Measurements from ENCODE around the gene MRPL38. TPM values are rescaled to one million over a fixed set of nuclear protein-coding genes. Genes with fewer than 3 reads are reported as not detected.

MRPL38 gene
- total RNA-seq, 1 experiment from 2014 or later: 146 TPM

DNA sequence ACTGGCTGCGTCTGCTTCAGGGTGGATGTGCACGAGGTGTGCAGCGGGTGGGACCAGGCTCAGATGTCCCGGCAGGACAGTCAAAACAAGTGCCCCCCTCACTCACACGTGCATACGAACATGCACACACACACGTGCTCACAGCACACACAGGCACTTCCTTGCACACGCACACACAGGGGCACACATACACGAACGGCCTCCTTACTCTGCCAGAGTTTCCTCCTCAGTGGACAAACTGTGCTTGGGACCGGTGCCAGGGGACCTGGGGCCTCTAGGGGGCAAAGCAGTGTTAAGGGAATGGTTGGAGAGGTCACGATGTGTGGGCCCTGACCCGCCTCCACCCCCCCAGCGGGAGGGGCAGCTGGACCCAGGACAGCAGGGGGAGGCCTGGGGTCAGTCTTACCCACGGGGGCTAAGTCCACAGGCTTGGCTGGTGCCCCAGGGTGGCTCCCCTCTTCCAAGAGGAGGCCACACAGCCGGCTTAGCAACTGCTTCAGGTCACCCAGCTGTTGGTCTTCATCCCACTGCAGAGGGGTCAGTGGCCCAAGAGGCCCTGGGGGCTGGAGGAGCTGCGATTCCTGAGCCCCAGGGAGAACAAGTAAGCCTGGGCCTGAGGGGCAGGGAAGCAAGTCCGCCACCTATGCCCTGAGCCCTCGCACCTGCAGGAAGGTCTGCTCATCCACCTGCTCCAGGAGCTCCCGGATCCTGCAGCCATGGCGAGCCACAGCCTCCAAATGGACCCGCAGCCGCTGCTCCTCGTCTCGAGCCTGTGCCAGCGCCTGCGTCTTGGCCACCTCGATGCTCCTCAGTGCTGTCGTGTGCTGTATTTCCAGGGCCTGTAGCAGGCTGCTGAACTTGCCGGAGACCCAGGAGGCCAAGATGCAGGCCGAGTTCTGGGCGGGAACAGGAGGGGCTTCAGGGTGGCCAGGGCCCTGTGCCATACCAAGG, 12.8 kb downstream of the MRPL38 start:
- DNase-seq (ENCODE audit: low spot score) (no peak), ATAC-seq (no peak)
- H3K4me3 Mint-ChIP-seq: no peak overlapping the region
- H3K27ac Mint-ChIP-seq: no peak overlapping the region
- peaks cover 19% of the 10 kb centered on the region for H3K4me1 Mint-ChIP-seq
- 0 out of 2 replicates have a peak, but pooled peaks have one; percentile 25 for TF ChIP-seq ZNF121 (CRISPR knock-in tag; IDR thresholded peaks at IDR 0.05)
- TF ChIP-seq CREM (CRISPR knock-in tag; IDR thresholded peaks at IDR 0.05): no peak
- TF ChIP-seq FOXJ3 (CRISPR knock-in tag; IDR thresholded peaks at IDR 0.05; ENCODE audit: borderline replicate concordance): no peak
- H3K9me3 Mint-ChIP-seq: no peaks in the 10 kb centered on the region
- no peaks in the 10 kb centered on the region for H3K27me3 Mint-ChIP-seq (ENCODE audit: low read depth)
- ChIA-PET POLR2A (interaction anchor here (0.6 to 1.2 kb wide), 2 partner anchors 36 to 687 kb away, joined by 3 to 4 read pairs; partner anchors contain the start of gene WBP2), CTCF (interaction anchor here (1.0 to 7.5 kb wide), 3 partner anchors 14 to 31 kb away, joined by 3 to 71 read pairs (median 36); partner anchors contain the start of gene TRIM47)
- H3K36me3 Mint-ChIP-seq: peaks cover 7% of the 10 kb centered on the region; the same call in 1 of the 2 replicates

DNA sequence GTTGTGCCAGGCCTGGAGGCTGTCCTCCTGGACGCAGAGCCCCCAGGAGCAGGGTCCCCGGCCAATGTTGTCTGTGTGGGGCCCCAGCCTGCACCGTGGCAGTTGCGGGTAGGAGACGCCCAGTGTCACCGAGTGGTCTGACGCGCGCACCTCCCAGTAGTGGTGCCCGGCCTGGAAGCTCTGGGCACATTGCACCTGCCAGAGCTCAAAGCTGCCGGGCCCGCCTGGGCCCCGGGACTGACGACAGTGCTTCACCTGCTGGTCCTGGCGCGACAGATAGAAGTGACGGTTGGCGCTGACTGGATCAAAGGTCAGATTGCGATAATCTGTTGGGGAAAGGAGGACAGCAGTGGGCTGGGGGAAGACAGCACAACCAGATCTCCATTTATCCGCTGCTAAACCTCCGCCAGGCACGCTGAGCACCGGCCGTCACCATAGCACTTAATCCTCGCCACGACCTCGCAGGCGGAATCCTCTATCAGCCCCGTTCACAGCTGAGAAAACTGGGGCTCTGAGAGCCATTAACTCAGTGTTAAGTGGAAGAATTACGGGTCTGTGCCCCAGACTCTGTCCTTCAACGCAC, 13.6 kb downstream of the MRPL38 start:
- Mint-ChIP-seq H3K36me3 (peaks cover 7% of the 10 kb centered on the region; the same call in 1 of the 2 replicates), H3K9me3 (no peaks in the 10 kb centered on the region), H3K27ac (no peak overlapping the region), H3K27me3 (ENCODE audit: low read depth) (no peaks in the 10 kb centered on the region), H3K4me1 (peaks cover 19% of the 10 kb centered on the region), H3K4me3 (no peak overlapping the region)
- TF ChIP-seq CREB1 (CRISPR knock-in tag; IDR thresholded peaks at IDR 0.05): no peak
- TF ChIP-seq GRHL2 (CRISPR knock-in tag; IDR thresholded peaks at IDR 0.05; ENCODE audit: insufficient replicate concordance, severe bottlenecking): no peak
- TF ChIP-seq TP53 (CRISPR knock-in tag; IDR thresholded peaks at IDR 0.05): no peak
- no peak for TF ChIP-seq ZNF232 (CRISPR knock-in tag; IDR thresholded peaks at IDR 0.05)
- TF ChIP-seq, protein P1, sequence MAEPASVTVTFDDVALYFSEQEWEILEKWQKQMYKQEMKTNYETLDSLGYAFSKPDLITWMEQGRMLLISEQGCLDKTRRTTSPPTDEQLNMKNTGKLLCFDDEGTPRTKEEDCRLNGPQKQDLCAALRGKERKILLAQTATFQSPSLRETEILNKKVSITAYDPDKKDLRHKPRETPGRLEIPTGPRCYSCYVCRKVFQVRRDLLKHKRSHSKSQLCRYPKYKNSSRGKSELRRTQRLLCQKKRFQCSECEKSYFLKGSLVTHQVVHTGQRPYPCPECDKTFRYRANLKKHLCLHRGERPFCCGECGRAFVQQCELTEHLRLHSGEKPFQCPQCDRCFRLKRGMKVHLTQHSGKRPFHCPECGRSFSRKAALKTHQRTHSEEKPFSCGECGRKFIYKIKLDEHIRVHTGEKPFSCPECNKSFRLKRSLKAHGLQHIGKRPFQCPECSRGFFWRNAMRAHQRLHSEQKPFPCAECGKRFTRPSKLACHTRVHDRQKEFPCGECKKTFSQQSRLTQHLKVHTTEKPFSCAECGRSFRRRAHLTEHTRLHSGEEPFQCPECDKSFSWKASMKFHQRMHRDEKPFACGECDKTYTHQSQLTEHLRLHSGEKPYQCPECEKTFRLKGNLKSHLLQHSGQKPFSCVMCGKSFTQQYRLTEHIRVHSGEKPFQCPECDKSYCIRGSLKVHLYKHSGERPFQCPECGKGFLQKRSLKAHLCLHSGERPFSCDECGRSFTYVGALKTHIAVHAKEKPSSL (CRISPR knock-in tag; conservative IDR thresholded peaks at IDR 0.05): no peak
- TF ChIP-seq, protein P2, sequence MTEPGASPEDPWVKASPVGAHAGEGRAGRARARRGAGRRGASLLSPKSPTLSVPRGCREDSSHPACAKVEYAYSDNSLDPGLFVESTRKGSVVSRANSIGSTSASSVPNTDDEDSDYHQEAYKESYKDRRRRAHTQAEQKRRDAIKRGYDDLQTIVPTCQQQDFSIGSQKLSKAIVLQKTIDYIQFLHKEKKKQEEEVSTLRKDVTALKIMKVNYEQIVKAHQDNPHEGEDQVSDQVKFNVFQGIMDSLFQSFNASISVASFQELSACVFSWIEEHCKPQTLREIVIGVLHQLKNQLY (CRISPR knock-in tag; IDR thresholded peaks at IDR 0.05): no peak
- TF ChIP-seq ETV6 (CRISPR knock-in tag; IDR thresholded peaks at IDR 0.05): no peak
- TF ChIP-seq, protein P3, sequence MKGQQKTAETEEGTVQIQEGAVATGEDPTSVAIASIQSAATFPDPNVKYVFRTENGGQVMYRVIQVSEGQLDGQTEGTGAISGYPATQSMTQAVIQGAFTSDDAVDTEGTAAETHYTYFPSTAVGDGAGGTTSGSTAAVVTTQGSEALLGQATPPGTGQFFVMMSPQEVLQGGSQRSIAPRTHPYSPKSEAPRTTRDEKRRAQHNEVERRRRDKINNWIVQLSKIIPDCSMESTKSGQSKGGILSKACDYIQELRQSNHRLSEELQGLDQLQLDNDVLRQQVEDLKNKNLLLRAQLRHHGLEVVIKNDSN (CRISPR knock-in tag; IDR thresholded peaks at IDR 0.05): no peak
- no peak for TF ChIP-seq RORB (CRISPR knock-in tag; IDR thresholded peaks at IDR 0.05)
- TF ChIP-seq, protein P4, sequence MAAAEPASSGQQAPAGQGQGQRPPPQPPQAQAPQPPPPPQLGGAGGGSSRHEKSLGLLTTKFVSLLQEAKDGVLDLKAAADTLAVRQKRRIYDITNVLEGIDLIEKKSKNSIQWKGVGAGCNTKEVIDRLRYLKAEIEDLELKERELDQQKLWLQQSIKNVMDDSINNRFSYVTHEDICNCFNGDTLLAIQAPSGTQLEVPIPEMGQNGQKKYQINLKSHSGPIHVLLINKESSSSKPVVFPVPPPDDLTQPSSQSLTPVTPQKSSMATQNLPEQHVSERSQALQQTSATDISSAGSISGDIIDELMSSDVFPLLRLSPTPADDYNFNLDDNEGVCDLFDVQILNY (CRISPR knock-in tag; IDR thresholded peaks at IDR 0.05): no peak
- TF ChIP-seq IRF2 (CRISPR knock-in tag; IDR thresholded peaks at IDR 0.05; ENCODE audit: borderline replicate concordance, low read depth): no peak
- TF ChIP-seq ZNF263 (CRISPR knock-in tag; IDR thresholded peaks at IDR 0.05; ENCODE audit: low read depth): no peak
- DNase-seq (ENCODE audit: low spot score) (no peak), ATAC-seq (no peak)
- ChIA-PET POLR2A (no interaction called here), CTCF (interaction anchor here (1.0 kb wide), 1 partner anchor 15 kb away, joined by 3 read pairs; no protein-coding TSS in a partner anchor)

DNA sequence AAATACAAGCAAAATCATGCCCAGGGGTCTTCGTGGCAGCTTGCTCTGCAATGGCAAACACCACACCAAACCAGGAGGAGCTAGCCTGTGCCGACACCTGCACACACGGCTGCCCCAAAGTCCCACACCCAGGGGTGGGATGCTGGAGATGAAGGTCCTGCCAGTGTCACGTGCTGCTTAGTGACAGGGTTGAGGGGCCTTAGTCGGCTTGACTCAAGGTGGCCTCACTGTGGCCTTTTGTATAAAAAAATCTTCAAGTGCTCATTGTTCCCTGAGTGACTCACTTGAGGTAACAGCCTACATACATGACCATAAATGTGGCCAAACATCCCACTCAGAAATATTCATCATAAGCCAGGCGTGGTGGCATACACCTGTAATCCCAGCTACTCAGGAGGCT, 15.2 kb downstream of the MRPL38 start:
- Mint-ChIP-seq H3K36me3 (peaks cover 7% of the 10 kb centered on the region; the same call in 1 of the 2 replicates), H3K27ac (no peak overlapping the region), H3K4me3 (no peak overlapping the region), H3K4me1 (peaks cover 8% of the 10 kb centered on the region), H3K9me3 (no peaks in the 10 kb centered on the region), H3K27me3 (ENCODE audit: low read depth) (no peaks in the 10 kb centered on the region)
- ATAC-seq (no peak), DNase-seq (ENCODE audit: low spot score) (no peak)
- TF ChIP-seq, protein P4 (CRISPR knock-in tag; IDR thresholded peaks at IDR 0.05): no peak
- TF ChIP-seq CBFB (CRISPR knock-in tag; IDR thresholded peaks at IDR 0.05; ENCODE audit: low read depth) (no peak), KAT7 (CRISPR knock-in tag; IDR thresholded peaks at IDR 0.05; ENCODE audit: borderline replicate concordance) (no peak)
- ChIA-PET POLR2A (interaction anchor here (1.4 kb wide), 1 partner anchor 11 kb away, joined by 4 read pairs; the partner anchor contains the start of gene TRIM47), CTCF (interaction anchor here (0.6 to 2.7 kb wide), 4 partner anchors 11 to 59 kb away, joined by 6 to 16 read pairs (median 8); partner anchors contain the start of gene TRIM47)
